K562 (cell line): ENCODE measurements around the gene CNOT10. TPM values are rescaled to one million over a fixed set of nuclear protein-coding genes. Genes with fewer than 3 reads are reported as not detected.

Experiments used
- ATAC-seq: fragments of 200-7000 bp; cut with Tn5 transposase; 3 replicates; pipeline ENCODE4 v1.9.1; 2020; ENCODE audit warnings: moderate library complexity
- BruUV-seq: library from RNA; stranded (reverse); fragments of 400-500 nt; replicated peaks from 2 replicates; lab custom pipeline; 2021; lab: Mats Ljungman, UMichigan
- CTCF ChIA-PET: fragments of 300-600 bp; formaldehyde crosslinking; extraction: SDS; loops from one replicate; lab custom pipeline; 2021; ENCODE audit warnings: low intra/inter-chr PET ratio; lab: Yijun Ruan, JAX
- POLR2A ChIA-PET: fragments of 300-600, 350-650 bp; sonication (Branson Sonifier 250); formaldehyde crosslinking; extraction: SDS; loops from one replicate; lab custom pipeline; 2021; ENCODE audit warnings: antibody characterized with exemption, inconsistent platforms; lab: Yijun Ruan, JAX
- DNase-seq, 4 experiments: peaks; one replicate each; pipeline versions ENCODE4 v3.0.0 to v3.0.0-alpha.2; 2011 to 2018; ENCODE audit warnings: low spot score in 3 of 4, mixed read lengths in 3 of 4; ENCODE audit errors: extremely low read depth in 1 of 4
- FAIRE-seq: peaks from 2 replicates; lab custom pipeline; 2011; peaks lifted over from hg19 to GRCh38; lab: Jason Lieb, UNC
- H2AFZ ChIP-seq: 2 replicates; pipeline ENCODE4 v1.6.0; 2011; ENCODE audit warnings: low read depth, low read length, control low read depth, inconsistent platforms
- H3K27ac ChIP-seq: fragments of 200-600 bp; 3 replicates; pipeline ENCODE4 v1.8.0; 2011; ENCODE audit warnings: low read depth, mild to moderate bottlenecking, control low read depth, inconsistent platforms, low read length, moderate library complexity, mixed read lengths; ENCODE audit errors: extremely low read depth
- H3K27me3 ChIP-seq, 2 experiments: fragments of 300-600 bp in 1 of 2; 2 replicates in 1 of 2; 3 replicates in 1 of 2; pipeline versions ENCODE4 v1.6.0 to v1.8.0; 2011; ENCODE audit warnings: inconsistent platforms in 2 of 2, low read length in 2 of 2, mild to moderate bottlenecking in 1 of 2, mixed read lengths in 1 of 2, moderate library complexity in 1 of 2; ENCODE audit not compliant: control insufficient read depth in 2 of 2, insufficient read depth in 2 of 2
- H3K36me3 ChIP-seq: fragments of 300-600 bp; 3 replicates; pipeline ENCODE4 v1.8.0; 2011; ENCODE audit warnings: mild to moderate bottlenecking, low read length, inconsistent platforms; ENCODE audit not compliant: control insufficient read depth, insufficient read depth
- H3K4me1 ChIP-seq, 2 experiments: fragments of 200-600 bp in 1 of 2; replicated peaks in 1 of 2; 2 replicates in 1 of 2; 3 replicates in 1 of 2; pipeline versions ENCODE4 v1.5.1 to v1.8.0; 2011; ENCODE audit warnings: inconsistent platforms in 2 of 2, low read length in 2 of 2, mild to moderate bottlenecking in 1 of 2, mixed read lengths in 1 of 2, moderate library complexity in 1 of 2; ENCODE audit not compliant: control insufficient read depth in 2 of 2, insufficient read depth in 2 of 2
- H3K4me2 ChIP-seq: 2 replicates; pipeline ENCODE4 v1.6.1; 2011; ENCODE audit warnings: low read length, control low read depth, inconsistent platforms, mixed read lengths; ENCODE audit not compliant: insufficient read depth
- H3K4me3 ChIP-seq: fragments of 200-600 bp; sonication (generic), shearing (Covaris generic); 2 replicates; pipeline ENCODE4 v1.5.1; 2016; ENCODE audit warnings: control low read depth, inconsistent platforms
- H3K79me2 ChIP-seq: fragments of 200-600 bp; 3 replicates; pipeline ENCODE4 v1.8.0; 2011; ENCODE audit warnings: low read length, inconsistent platforms; ENCODE audit not compliant: control insufficient read depth, insufficient read depth
- H3K9ac ChIP-seq, 2 experiments: 2 replicates each; pipeline versions ENCODE4 v1.6.0 to v1.6.1; 2011; ENCODE audit warnings: low read depth in 2 of 2, low read length in 2 of 2, control low read depth in 1 of 2, inconsistent platforms in 1 of 2, mild to moderate bottlenecking in 1 of 2, mixed read lengths in 1 of 2; ENCODE audit not compliant: insufficient read depth in 1 of 2
- H3K9me1 ChIP-seq: one replicate; pipeline ENCODE4 v1.6.0; 2011; ENCODE audit warnings: inconsistent platforms, mild to moderate bottlenecking, low read length, moderate library complexity; ENCODE audit not compliant: control insufficient read depth, insufficient read depth
- H3K9me3 ChIP-seq: replicated peaks from 2 replicates; pipeline ENCODE4 v1.5.1; 2011; ENCODE audit warnings: low read depth, low read length, inconsistent platforms; ENCODE audit not compliant: control insufficient read depth, insufficient read depth
- H4K20me1 ChIP-seq: replicated peaks from 2 replicates; pipeline ENCODE4 v1.6.1; 2011; ENCODE audit warnings: low read length, inconsistent platforms, mixed read lengths; ENCODE audit not compliant: control insufficient read depth, insufficient read depth
- ARID3B ChIP-seq: fragments of 250-450 bp; sonication (Bioruptor Pico); IDR thresholded peaks from 2 replicates; pipeline ENCODE4 v1.4.0; 2020; ENCODE audit warnings: borderline replicate concordance
- ATF1 ChIP-seq, 2 experiments: fragments of 450-650 bp in 1 of 2; IDR thresholded peaks; 2 replicates each; pipeline ENCODE4 v1.6.1; 2016; ENCODE audit warnings: missing compliant biosample characterization in 1 of 2, missing genetic modification characterization in 1 of 2
- HDAC1 ChIP-seq, 2 experiments: fragments of 450-650 bp; IDR thresholded peaks; 2 replicates each; pipeline ENCODE4 v1.6.1; 2016 to 2017; ENCODE audit warnings: inconsistent platforms in 1 of 2, mild to moderate bottlenecking in 1 of 2, moderate library complexity in 1 of 2
- NR2C2 ChIP-seq, 2 experiments: fragments of 200-800 bp in 1 of 2; sonication (Bioruptor generic) in 1 of 2; sonication (generic) in 1 of 2; formaldehyde crosslinking in 1 of 2; IDR thresholded peaks; 2 replicates each; pipeline versions ENCODE4 v1.6.1 to v1.8.0; 2016 to 2022; ENCODE audit warnings: mild to moderate bottlenecking in 1 of 2, missing compliant biosample characterization in 1 of 2, missing genetic modification characterization in 1 of 2, missing genetic modification reagents in 1 of 2
- ZNF24 ChIP-seq: fragments of 450-650 bp; IDR thresholded peaks from 2 replicates; pipeline ENCODE4 v1.6.1; 2016
- ZNF707 ChIP-seq: fragments of 250-450 bp; sonication (Bioruptor Pico); conservative IDR thresholded peaks from 2 replicates; pipeline ENCODE4 v1.8.0; 2022; ENCODE audit warnings: inconsistent platforms, mild to moderate bottlenecking, moderate library complexity
- ZNF785 ChIP-seq: fragments of 250-450 bp; sonication (Bioruptor Pico); IDR thresholded peaks from 2 replicates; pipeline ENCODE4 v1.4.0; 2020; ENCODE audit warnings: mild to moderate bottlenecking
- WGBS: fragments of 100-300 bp; shearing (Covaris generic); methylation state at CpG from one replicate; pipeline ENCODE4 v1.1.6; 2016; ENCODE audit warnings: low coverage, mixed read lengths; ENCODE audit not compliant: insufficient coverage; ENCODE audit errors: missing lambda C conversion rate; 5-methylcytosine and 5-hydroxymethylcytosine counted together
- in situ Hi-C: fragments of 300-500 bp; cut with MboI; formaldehyde crosslinking; loops from 4 replicates; pipeline ENCODE4 v1.15.0; 2018; ENCODE audit warnings: inconsistent platforms, mixed read lengths
- intact Hi-C: fragments of 100-400 bp; cut with micrococcal nuclease; formaldehyde crosslinking; loops from 2 replicates; pipeline ENCODE4 v1.14.2; 2022
- polyA plus RNA-seq, 8 experiments: library from polyadenylated mRNA; depleted of rRNA in 4 of 8; stranded (reverse) in 5 of 8; unstranded in 3 of 8; fragments of >200 nt; fragmentation: Nextera tagmentation in 2 of 8; fragmentation: Illumina TruSeq in 1 of 8; extraction: Ambion mirVana in 2 of 8; extraction: Trizol in 1 of 8; gene quantifications; 2 replicates each; pipeline versions ENCODE4 v1.2.1 to v1.2.3, GENCODE V29; 2011 to 2014; ENCODE audit warnings: inconsistent platforms in 1 of 8, missing spikeins in 1 of 8
- total RNA-seq, 7 experiments: library from RNA; depleted of rRNA in 6 of 7; stranded (reverse); fragments of >200 nt in 6 of 7; fragmentation: Illumina TruSeq in 2 of 7; extraction: Trizol in 2 of 7; gene quantifications; 2 replicates each; pipeline versions ENCODE4 v1.2.1 to v1.2.3, GENCODE V29; 2011 to 2021; ENCODE audit warnings: low replicate concordance in 1 of 7

The CNOT10 gene
- total and polyA plus RNA-seq, 9 of the 15 experiments (the other 6 are each of a cell fraction or from before 2014, with no cell fraction given) = 35.7 to 114 (median 81.9) TPM

- peaks cover 37 to 52% of the 10 kb centered on the region in 2 experiments for H3K27me3 ChIP-seq
- peaks cover 0 to 15% of the 10 kb centered on the region in 2 experiments; a peak in 2 of 5 replicates for H3K4me1 ChIP-seq
- H3K9me1 ChIP-seq = no peaks in the 10 kb centered on the region
- H3K27ac ChIP-seq = no peak overlapping the region
- ATAC-seq = no peak
- DNase-seq = no peak
- ChIA-PET CTCF (no interaction called here), POLR2A (no interaction called here)
- peaks cover 10% of the 10 kb centered on the region for H3K9me3 ChIP-seq
- no peak overlapping the region for H3K4me3 ChIP-seq
- in situ Hi-C loops = no loop called here
- no peaks in the 10 kb centered on the region for H3K36me3 ChIP-seq
- H4K20me1 ChIP-seq = no peaks in the 10 kb centered on the region
- 92% methylated on average over 31 of the region's 49 CpGs for WGBS
- no peaks in the 10 kb centered on the region for H3K79me2 ChIP-seq
- H3K9ac ChIP-seq = no peak overlapping the region
- BruUV-seq = no TSS peak
- H3K4me2 ChIP-seq = no peak overlapping the region
- no peak overlapping the region for H2AFZ ChIP-seq
- intact Hi-C loops = no loop called here
- no peak for TF ChIP-seq NR2C2 (CRISPR knock-in tag; IDR thresholded peaks at IDR 0.05)
- TF ChIP-seq NR2C2 (tag; IDR thresholded peaks at IDR 0.05) = no peak
- no peak for TF ChIP-seq HDAC1 (IDR thresholded peaks at IDR 0.05)
- TF ChIP-seq ARID3B (CRISPR knock-in tag) = no peak
- TF ChIP-seq ZNF785 = no peak
- no peak for TF ChIP-seq ATF1 (CRISPR knock-in tag; IDR thresholded peaks at IDR 0.05)
- TF ChIP-seq ATF1 (tag; IDR thresholded peaks at IDR 0.05) = no peak
- TF ChIP-seq ZNF707 (CRISPR knock-in tag) = no peak
- no peak for TF ChIP-seq ZNF24
- FAIRE-seq = no peak
Measured at GRCh38 chr3:32817257-32817557, 132.2 kb downstream of the CNOT10 start.
